Measurements from ENCODE around the gene ZNF653. TPM values are rescaled to one million over a fixed set of nuclear protein-coding genes. Genes with fewer than 3 reads are reported as not detected.
A peak's percentile ranks its signal among the peaks of the same experiment; 100 is the strongest.

ZNF653 gene
- total RNA-seq, 1 donor from 2014 or later, result 23.4 TPM

DNA sequence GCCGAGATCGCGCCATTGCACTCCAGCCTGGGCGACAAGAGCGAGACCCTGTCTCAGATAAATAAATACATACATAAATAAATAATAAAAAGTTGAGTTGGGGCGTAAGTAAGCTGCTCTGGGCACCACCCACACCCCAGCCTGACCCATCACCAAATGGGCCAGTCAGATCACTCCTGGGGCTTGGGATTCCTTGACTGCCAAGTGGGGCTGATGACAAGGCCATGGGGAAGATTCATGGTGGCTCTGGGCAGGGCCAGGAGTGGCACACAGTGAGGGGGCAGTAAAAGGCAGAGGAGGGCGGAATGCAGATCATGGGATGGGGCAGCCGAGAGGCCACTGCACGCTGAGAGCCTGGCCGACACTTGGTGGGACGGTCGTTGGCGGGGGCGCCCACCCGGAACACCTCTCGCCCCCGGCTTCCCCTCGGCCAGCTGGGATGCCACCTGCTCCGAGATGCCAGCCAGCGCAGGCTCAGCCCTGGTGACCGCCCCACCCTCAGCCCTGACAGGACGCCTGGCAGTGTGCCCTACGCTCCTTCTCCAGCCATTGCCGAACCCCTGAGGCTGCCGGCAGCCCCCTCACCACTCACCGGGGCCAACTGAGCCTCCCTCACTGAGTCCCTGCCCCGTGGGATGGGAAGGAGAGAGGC lies 10.9 kb downstream of the ZNF653 start:
- DNase-seq (ENCODE audit: low read depth), result no peak
- H3K4me3 ChIP-seq (ENCODE audit: low read depth, low read length), result no peak overlapping the region
- TF ChIP-seq, protein P1, sequence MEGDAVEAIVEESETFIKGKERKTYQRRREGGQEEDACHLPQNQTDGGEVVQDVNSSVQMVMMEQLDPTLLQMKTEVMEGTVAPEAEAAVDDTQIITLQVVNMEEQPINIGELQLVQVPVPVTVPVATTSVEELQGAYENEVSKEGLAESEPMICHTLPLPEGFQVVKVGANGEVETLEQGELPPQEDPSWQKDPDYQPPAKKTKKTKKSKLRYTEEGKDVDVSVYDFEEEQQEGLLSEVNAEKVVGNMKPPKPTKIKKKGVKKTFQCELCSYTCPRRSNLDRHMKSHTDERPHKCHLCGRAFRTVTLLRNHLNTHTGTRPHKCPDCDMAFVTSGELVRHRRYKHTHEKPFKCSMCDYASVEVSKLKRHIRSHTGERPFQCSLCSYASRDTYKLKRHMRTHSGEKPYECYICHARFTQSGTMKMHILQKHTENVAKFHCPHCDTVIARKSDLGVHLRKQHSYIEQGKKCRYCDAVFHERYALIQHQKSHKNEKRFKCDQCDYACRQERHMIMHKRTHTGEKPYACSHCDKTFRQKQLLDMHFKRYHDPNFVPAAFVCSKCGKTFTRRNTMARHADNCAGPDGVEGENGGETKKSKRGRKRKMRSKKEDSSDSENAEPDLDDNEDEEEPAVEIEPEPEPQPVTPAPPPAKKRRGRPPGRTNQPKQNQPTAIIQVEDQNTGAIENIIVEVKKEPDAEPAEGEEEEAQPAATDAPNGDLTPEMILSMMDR (conservative IDR thresholded peaks at IDR 0.05; ENCODE audit: low read depth, low read length), result no peak

DNA sequence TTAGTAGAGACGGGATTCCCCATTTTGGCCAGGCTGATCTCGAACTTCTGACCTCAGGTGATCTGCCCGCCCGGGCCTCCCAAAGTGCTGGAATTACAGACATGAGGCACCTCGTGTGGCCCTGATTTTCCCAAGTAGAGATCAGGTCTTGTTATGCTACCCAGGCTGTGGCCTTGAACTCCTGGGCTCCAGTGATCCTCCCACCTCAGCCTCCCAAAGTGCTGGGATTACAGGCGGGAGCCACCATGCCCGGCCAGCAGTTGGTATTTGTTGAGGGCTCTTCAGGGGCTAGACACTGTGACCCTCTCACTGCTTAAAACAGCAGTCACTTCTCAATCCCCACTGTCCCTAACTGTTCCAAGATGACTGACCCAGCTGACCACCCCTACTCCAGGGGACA lies 16.3 kb downstream of the ZNF653 start:
- no peak for DNase-seq (ENCODE audit: low read depth)
- TF ChIP-seq, protein P1 (conservative IDR thresholded peaks at IDR 0.05; ENCODE audit: low read depth, low read length), result no peak

DNA sequence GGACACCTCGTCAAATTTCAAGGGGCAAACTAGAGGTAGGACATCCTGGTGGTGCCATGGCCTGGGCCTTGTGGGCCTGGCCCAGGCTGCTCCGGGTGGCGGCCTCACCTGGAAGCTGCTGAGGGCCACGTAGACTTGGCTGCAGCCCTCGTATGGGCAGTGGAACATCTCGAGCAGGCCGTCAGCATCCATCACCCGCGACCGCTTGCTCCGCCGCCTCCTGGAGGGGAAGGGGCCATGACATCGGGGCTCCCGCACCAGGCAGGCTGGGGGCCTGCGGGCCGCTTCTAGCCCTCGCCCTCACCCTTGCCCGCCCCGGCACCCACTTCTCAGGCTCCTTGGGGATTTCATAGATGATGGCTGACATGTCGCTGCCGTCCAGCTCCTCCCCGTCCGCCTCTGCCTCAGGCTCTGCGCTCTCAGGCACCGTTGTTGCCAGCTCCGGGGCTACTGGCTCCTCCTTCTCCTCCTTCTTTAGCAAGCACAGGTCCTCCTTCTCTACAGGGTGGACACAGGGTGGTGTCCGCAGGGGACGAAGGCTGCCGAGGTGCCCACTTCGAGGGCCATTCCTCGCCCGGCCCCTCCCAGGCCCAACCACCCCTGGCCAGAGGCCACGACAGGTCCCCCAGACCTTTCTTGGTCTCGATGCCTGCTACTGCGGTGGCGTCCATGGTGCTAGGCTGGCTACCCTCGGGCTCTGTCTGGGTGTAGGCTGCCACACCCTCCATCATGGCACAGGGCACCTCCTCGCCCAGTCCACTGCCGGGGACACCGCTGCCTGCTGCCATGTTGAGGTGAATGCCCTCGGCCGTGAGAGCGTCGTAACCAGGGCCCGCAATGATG lies 18.8 kb downstream of the ZNF653 start:
- H3K4me3 ChIP-seq (ENCODE audit: low read depth, low read length), result no peak overlapping the region
- TF ChIP-seq, protein P1 (conservative IDR thresholded peaks at IDR 0.05; ENCODE audit: low read depth, low read length), result no peak
- DNase-seq (ENCODE audit: low read depth), result no peak

More for the DNA sequence above, 16.3 kb downstream of the ZNF653 start:
- H3K4me3 ChIP-seq (ENCODE audit: low read depth, low read length), result no peak overlapping the region

DNA sequence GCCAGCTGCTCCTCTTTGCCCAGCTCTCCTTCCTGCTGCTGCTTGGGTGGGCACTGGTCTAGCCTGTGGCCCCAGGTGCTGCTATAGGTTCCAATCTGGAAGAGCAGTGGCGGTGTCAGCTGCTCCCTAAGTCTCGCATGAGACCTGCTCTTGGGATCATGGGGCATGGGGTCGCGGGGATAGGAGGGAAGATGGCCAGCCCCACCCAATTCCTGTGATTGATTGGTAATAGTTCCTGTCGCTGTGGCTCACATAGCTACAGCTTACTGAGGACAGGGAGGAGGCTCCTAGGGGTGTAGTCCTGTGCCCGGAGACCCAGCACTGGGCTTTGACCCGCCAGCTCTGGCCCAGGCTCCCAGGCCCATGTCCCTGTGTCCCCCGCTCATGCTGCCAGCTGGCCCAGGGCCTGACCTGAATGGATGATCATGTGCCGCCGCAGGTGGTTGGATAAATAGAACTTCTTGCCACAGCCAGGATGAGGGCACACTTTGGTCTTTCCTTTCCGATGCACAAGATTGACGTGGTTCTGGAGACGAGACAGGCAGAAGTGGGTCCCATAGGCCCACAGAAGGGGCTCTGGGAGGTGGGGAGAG lies 20.3 kb downstream of the ZNF653 start:
- DNase-seq (ENCODE audit: low read depth), result no peak
- TF ChIP-seq, protein P1 (conservative IDR thresholded peaks at IDR 0.05; ENCODE audit: low read depth, low read length), result no peak
- no peak overlapping the region for H3K4me3 ChIP-seq (ENCODE audit: low read depth, low read length)

DNA sequence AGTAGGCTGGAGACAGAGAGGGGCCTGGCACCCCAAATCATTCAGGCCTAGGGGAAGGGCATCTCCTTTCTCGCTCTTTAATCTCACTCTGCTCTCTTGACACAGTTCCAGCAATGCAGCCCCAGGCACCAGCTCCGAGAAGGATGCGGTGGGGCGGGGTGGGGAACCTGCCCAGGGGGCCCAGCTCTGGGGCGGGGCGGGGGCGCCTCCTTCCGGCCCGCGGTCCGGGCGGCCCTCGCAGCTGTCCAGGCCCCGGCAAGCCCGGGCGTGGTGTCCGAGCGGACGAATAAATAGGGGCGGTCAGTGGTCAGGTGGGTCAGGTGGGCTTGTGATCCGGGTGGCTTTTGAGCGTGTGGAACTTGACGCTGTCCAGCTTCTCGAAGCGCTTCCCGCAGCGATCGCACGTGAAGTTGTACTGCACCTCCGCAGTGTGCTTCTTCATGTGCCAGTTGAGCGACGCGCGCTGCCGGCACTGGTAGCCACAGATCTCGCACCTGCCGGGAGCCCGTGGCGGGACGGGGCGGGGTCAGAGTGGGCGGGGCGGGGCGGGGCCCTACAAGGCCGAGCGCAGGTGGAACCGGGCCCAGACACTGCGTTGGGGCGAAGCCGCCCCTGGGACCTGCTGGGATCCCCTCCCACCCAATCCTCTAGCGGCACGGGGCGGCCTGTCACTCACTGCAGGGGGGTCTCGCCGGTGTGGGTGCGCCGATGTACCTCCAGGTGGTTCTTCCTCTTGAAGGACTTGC lies 22.1 kb downstream of the ZNF653 start:
- H3K4me3 ChIP-seq (ENCODE audit: low read depth, low read length), result no peak overlapping the region
- TF ChIP-seq, protein P1 (conservative IDR thresholded peaks at IDR 0.05; ENCODE audit: low read depth, low read length), result no peak
- no peak for DNase-seq (ENCODE audit: low read depth)

DNA sequence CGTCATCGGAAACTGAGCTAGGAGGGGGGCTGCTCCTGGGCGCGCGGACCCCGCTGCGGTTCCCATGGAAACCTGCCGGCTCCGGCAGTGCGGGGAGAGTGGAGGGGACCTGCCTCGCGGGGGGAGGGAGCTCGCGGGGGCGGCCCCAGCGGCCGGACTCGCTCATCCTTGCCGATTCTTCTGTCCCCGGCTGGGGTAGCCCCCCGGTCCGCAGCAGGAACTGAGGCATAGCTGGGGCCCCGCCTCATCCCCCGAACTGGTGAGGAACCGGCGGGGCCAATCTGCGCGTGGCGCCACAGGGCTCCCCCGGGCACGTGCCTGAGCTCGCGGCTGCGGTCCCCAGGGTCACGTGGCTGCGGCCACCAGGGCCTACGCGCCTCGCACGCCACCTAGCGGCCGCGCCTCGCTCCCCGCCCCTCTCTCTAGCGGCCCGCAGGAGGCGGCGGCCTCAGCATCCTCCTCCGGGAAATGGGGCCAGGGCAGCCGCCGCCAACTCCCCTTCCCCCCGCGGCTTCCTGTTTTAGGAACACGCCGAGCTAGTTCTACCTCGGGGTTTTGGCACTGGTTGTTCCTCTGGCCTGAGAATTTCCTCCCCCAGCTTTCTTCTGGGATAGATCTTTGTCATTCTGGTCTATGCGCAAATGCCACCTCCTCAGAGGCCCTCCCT lies 23.1 kb downstream of the ZNF653 start:
- peak overlapping the region; percentile 38 for H3K4me3 ChIP-seq (ENCODE audit: low read depth, low read length)
- TF ChIP-seq, protein P1 (conservative IDR thresholded peaks at IDR 0.05; ENCODE audit: low read depth, low read length), result peak; percentile 73
- no peak for DNase-seq (ENCODE audit: low read depth)

Data from epithelial cell of proximal tubule (primary cell).